Upper lobe of left lung (tissue), 6 donors: Measurements from ENCODE around the gene MYO9B. TPM values are rescaled to one million over a fixed set of nuclear protein-coding genes. Genes with fewer than 3 reads are reported as not detected.
A peak's percentile ranks its signal among the peaks of the same experiment; 100 is the strongest.

Experiments used
- ATAC-seq, 2 donors: fragments of 200-7000 bp; cut with Tn5 transposase; one replicate each; pipeline ENCODE4 v1.9.1; 2022; ENCODE audit warnings: mild to moderate bottlenecking in 2 of 2, moderate library complexity in 2 of 2; ENCODE audit not compliant: low FRiP score in 2 of 2
- DNase-seq, 2 donors: peaks; one replicate each; pipeline ENCODE4 v3.0.0-alpha.2; 2019 to 2020
- H3K27ac ChIP-seq, 4 donors: fragments of 200-600 bp; sonication (generic); one replicate each; pipeline ENCODE4 v1.5.1; 2016 to 2019
- H3K27me3 ChIP-seq, 4 donors: fragments of 200-600 bp; sonication (generic); one replicate each; pipeline ENCODE4 v1.5.1; 2017 to 2019
- H3K36me3 ChIP-seq, 4 donors: fragments of 200-600 bp; sonication (generic); one replicate each; pipeline ENCODE4 v1.5.1; 2016 to 2019
- H3K4me1 ChIP-seq, 4 donors: fragments of 200-600 bp; sonication (generic); one replicate each; pipeline ENCODE4 v1.5.1; 2018 to 2019
- H3K4me3 ChIP-seq, 4 donors: fragments of 200-600 bp; sonication (generic); one replicate each; pipeline ENCODE4 v1.5.1; 2017 to 2019; ENCODE audit warnings: mild to moderate bottlenecking in 2 of 4, moderate library complexity in 1 of 4
- H3K9me3 ChIP-seq, 4 donors: fragments of 200-600 bp; sonication (generic); one replicate each; pipeline ENCODE4 v1.5.1; 2018 to 2019
- EP300 ChIP-seq, 4 donors: sonication (generic); formaldehyde crosslinking; IDR thresholded peaks; one replicate each; pipeline ENCODE4 v1.5.1; 2017; ENCODE audit warnings: antibody characterized with exemption in 4 of 4, control low read depth in 2 of 4
- POLR2A ChIP-seq, 4 donors: fragments of 450-650 bp; IDR thresholded peaks; one replicate each; pipeline ENCODE4 v1.5.1; 2016 to 2017; ENCODE audit warnings: antibody characterized with exemption in 4 of 4, mild to moderate bottlenecking in 2 of 4
- POLR2AphosphoS5 ChIP-seq, 2 donors: sonication (generic); formaldehyde crosslinking; IDR thresholded peaks; one replicate each; pipeline ENCODE4 v1.5.1; 2017; ENCODE audit warnings: antibody characterized with exemption in 2 of 2
- WGBS, 2 donors: methylation state at CpG; one replicate each; pipeline ENCODE4 v1.1.5; 2017 to 2018; 5-methylcytosine and 5-hydroxymethylcytosine counted together
- total RNA-seq, 6 donors: library from RNA; depleted of rRNA in 4 of 6; stranded (reverse); fragments of >200 nt in 4 of 6; gene quantifications; one replicate each; pipeline versions ENCODE4 v1.1.0 to v1.2.1, GENCODE V29; 2016 to 2021
- TF ChIP-seq, protein P1 (sequence below), 6 experiments: fragments of 450-650 bp in 4 of 6; fragments of 200-600 bp in 2 of 6; sonication (generic) in 2 of 6; IDR thresholded peaks; one replicate each; pipeline ENCODE4 v1.5.1; 2016 to 2019; ENCODE audit warnings: antibody characterized with exemption in 6 of 6
- donor health status: DM: no; HTN: no; CAD: no; lungs with moderate emphysema.
- donor health status: DM: no; HTN: yes; CAD: no; lungs with severe emphysema.

Gene MYO9B
- total RNA-seq, 6 donors from 2014 or later: 72.3 to 408 (median 146) TPM

DNA sequence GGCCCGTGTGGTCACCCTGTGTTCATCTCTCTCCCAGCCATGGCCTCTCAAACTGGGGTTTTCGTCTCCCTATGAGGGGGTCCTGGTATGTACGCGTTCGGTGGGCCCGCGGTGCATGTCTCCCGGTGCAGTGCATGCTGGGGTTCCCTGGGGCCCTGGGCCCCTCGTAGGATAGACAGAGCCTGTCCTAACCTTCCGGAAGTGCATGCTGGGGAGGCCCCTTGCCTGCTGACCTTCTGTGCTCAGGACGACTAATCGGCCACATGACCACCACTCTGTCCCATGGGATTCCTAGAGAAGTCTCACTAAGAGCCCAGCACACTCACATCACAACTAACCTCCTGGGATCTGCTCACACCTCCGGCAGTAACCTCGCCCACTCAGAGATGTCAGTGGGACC is 134.7 kb downstream of the MYO9B start:
- WGBS, 2 donors: 90 to 98% methylated on average over 13 to 14 of the region's 14 CpGs
- Histone ChIP-seq H3K4me3 (no peak overlapping the region), H3K9me3 (no peaks in the 10 kb centered on the region), H3K27me3 (no peaks in the 10 kb centered on the region), H3K36me3 (peaks cover 3 to 66% (median 52%) of the 10 kb centered on the region in 4 donors), H3K4me1 (peaks cover 7% of the 10 kb centered on the region in 4 donors), H3K27ac (no peak overlapping the region)
- DNase-seq (no peak), ATAC-seq (no peak)
- TF ChIP-seq, protein P1, sequence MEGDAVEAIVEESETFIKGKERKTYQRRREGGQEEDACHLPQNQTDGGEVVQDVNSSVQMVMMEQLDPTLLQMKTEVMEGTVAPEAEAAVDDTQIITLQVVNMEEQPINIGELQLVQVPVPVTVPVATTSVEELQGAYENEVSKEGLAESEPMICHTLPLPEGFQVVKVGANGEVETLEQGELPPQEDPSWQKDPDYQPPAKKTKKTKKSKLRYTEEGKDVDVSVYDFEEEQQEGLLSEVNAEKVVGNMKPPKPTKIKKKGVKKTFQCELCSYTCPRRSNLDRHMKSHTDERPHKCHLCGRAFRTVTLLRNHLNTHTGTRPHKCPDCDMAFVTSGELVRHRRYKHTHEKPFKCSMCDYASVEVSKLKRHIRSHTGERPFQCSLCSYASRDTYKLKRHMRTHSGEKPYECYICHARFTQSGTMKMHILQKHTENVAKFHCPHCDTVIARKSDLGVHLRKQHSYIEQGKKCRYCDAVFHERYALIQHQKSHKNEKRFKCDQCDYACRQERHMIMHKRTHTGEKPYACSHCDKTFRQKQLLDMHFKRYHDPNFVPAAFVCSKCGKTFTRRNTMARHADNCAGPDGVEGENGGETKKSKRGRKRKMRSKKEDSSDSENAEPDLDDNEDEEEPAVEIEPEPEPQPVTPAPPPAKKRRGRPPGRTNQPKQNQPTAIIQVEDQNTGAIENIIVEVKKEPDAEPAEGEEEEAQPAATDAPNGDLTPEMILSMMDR (IDR thresholded peaks at IDR 0.05): no peak
- TF ChIP-seq EP300 (IDR thresholded peaks at IDR 0.05): no peak
- no peak for TF ChIP-seq POLR2AphosphoS5 (IDR thresholded peaks at IDR 0.05)
- TF ChIP-seq POLR2A (IDR thresholded peaks at IDR 0.05): no peak

DNA sequence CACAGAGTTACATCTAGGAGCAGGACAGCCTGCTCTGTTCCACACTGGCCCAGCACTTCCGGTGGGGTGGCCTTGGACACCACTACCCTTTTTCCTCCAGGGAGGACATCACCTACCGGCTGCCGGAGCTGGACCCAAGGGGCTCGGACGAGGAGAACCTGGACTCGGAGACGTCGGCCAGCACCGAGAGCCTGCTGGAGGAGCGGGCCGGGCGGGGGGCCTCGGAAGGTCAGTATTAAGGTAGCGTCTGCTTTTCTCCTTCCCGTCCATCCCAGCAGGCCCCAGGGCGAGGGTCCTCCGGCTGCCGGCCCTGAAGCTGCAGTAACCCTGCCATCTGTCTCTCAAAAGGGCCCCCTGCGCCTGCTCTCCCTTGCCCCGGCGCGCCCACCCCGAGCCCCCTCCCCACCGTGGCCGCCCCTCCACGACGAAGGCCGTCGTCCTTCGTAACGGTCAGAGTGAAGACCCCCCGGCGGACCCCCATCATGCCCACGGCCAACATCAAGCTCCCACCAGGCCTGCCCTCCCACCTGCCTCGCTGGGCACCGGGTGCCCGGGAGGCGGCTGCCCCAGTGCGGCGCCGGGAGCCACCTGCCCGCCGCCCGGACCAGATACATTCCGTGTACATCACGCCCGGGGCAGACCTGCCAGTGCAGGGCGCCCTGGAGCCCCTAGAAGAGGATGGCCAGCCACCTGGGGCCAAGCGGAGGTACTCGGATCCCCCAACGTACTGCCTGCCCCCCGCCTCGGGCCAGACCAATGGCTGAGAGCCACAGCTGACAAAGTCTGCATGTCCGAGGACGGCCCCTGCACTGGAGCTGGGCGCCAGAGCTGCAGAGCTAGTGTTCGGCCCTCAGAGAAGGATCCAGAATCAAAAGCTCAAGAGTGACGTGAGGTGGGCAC is 136.2 kb downstream of the MYO9B start:
- 93% methylated on average over 8 to 57 of the region's 58 CpGs for WGBS, 2 donors

DNA sequence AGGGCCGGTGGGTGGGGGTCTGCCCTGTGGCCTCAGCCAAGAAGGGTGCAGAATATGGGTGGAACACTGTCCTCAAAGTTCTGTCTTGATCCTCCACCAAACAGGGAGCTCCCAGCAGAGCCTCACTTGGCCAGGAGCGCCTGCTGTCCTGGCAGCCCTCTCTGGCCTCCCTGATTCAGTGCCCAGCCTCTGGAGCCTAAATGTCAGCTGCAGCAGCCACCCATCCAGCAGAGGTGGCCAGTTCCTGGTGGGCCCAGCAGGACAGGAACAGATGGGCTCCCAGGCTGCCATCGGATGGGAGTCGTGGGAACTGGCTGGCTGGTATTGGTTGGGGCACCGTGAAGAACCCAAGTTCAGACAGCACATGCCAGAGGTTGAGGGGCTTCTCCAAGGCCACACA is 137.8 kb downstream of the MYO9B start:
- ATAC-seq (no peak), DNase-seq (no peak)
- H3K9me3 ChIP-seq: no peaks in the 10 kb centered on the region
- H3K4me3 ChIP-seq: no peak overlapping the region
- peaks cover 8 to 64% (median 46%) of the 10 kb centered on the region in 4 donors for H3K36me3 ChIP-seq
- H3K4me1 ChIP-seq: peaks cover 14 to 17% (median 15%) of the 10 kb centered on the region in 4 donors
- H3K27me3 ChIP-seq: no peaks in the 10 kb centered on the region
- H3K27ac ChIP-seq: no peak overlapping the region
- WGBS, 2 donors: 87 to 96% methylated on average over 4 to 5 of the region's 5 CpGs
- TF ChIP-seq POLR2A (IDR thresholded peaks at IDR 0.05) (no peak), EP300 (IDR thresholded peaks at IDR 0.05) (no peak), POLR2AphosphoS5 (IDR thresholded peaks at IDR 0.05) (no peak)
- TF ChIP-seq, protein P1 (IDR thresholded peaks at IDR 0.05): no peak

More for the DNA sequence above, 136.2 kb downstream of the MYO9B start:
- Histone ChIP-seq H3K27me3 (no peaks in the 10 kb centered on the region), H3K27ac (no peak overlapping the region), H3K4me1 (peaks cover 14 to 17% (median 15%) of the 10 kb centered on the region in 4 donors), H3K36me3 (peaks cover 3 to 53% (median 37%) of the 10 kb centered on the region in 4 donors), H3K9me3 (no peaks in the 10 kb centered on the region), H3K4me3 (no peak overlapping the region)
- ATAC-seq (no peak), DNase-seq (no peak)
- TF ChIP-seq POLR2AphosphoS5 (IDR thresholded peaks at IDR 0.05) (no peak), POLR2A (IDR thresholded peaks at IDR 0.05) (no peak), EP300 (IDR thresholded peaks at IDR 0.05) (no peak)
- TF ChIP-seq, protein P1 (IDR thresholded peaks at IDR 0.05): no peak

DNA sequence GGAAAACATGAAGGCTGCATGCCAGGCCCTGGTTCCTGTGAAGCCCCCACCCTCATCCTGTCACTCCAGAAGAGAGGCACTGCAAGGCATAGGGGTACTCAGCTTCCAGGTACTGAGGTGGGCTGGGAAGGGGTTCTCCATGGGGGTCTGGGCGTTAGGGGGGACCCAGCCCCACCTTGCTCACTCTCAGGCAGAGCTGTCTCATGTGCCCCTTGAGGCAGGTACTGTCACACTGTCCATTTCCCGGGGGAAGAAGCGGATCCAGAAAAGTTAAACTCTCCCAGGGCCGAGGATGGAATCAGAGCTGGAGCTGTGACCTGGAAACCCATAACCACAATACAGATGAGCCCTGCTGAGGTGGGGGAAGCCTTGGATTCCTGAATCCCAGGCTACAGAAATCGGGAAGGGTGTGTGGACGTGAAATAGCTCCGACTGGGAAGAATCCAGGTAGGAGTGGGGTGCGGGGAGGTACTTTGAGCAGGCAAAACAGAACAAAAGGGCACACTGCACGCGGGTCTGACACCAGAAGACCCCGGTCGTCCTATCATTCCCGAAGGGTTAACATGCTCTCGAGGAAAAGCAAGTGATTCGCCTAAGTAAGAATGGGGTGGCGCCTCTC is 139.0 kb downstream of the MYO9B start:
- Histone ChIP-seq H3K9me3 (no peaks in the 10 kb centered on the region), H3K36me3 (peaks cover 8 to 60% (median 47%) of the 10 kb centered on the region in 4 donors), H3K4me1 (peaks cover 14 to 17% (median 15%) of the 10 kb centered on the region in 4 donors), H3K27me3 (no peaks in the 10 kb centered on the region), H3K4me3 (peak overlapping the region; percentile 67 to 85 (median 78)), H3K27ac (peak overlapping the region; percentile 93 to 99 (median 96))
- WGBS, 2 donors: 33% methylated on average over 15 to 16 of the region's 16 CpGs
- ATAC-seq (no peak), DNase-seq (no peak)
- TF ChIP-seq, protein P1 (IDR thresholded peaks at IDR 0.05): no peak
- TF ChIP-seq EP300 (IDR thresholded peaks at IDR 0.05): no peak
- no peak for TF ChIP-seq POLR2A (IDR thresholded peaks at IDR 0.05)
